ENCODE results near the gene TMEM132C.

GRCh38 chr12:128682548-128683275, 415.7 kb downstream of the TMEM132C start:
- TF ChIP-seq POLR2A (IDR thresholded peaks at IDR 0.05) (no peak), CTCF (IDR thresholded peaks at IDR 0.05) (no peak)

Data from heart left ventricle (tissue), 13 donors.